Sigmoid colon (tissue), 7 donors: Measurements from ENCODE around the gene ATG7. TPM values are rescaled to one million over a fixed set of nuclear protein-coding genes. Genes with fewer than 3 reads are reported as not detected.

Experiments used
- DNase-seq: peaks from one replicate; pipeline ENCODE4 v3.0.0-alpha.2; 2019
- H3K27ac ChIP-seq, 4 donors: fragments of 200-600 bp; sonication (generic); one replicate each; pipeline ENCODE4 v1.5.1; 2016 to 2019; ENCODE audit warnings: mild to moderate bottlenecking in 1 of 4
- H3K27me3 ChIP-seq, 3 donors: fragments of 200-600 bp; sonication (generic); one replicate each; pipeline ENCODE4 v1.5.1; 2019; ENCODE audit warnings: mild to moderate bottlenecking in 1 of 3
- H3K36me3 ChIP-seq, 4 donors: fragments of 200-600 bp; sonication (generic); one replicate each; pipeline ENCODE4 v1.5.1; 2016 to 2019
- H3K4me1 ChIP-seq, 4 donors: fragments of 200-600 bp; sonication (generic); one replicate each; pipeline ENCODE4 v1.5.1; 2017 to 2019
- H3K4me3 ChIP-seq, 4 donors: fragments of 200-600 bp; sonication (generic); one replicate each; pipeline ENCODE4 v1.5.1; 2017 to 2019; ENCODE audit warnings: mild to moderate bottlenecking in 2 of 4, moderate library complexity in 1 of 4
- H3K9me3 ChIP-seq, 4 donors: fragments of 200-600 bp in 3 of 4; sonication (generic) in 3 of 4; one replicate each; pipeline versions ENCODE4 v1.5.1 to v1.6.1; 2013 to 2019
- CTCF ChIP-seq, 4 experiments: fragments of 450-650 bp in 3 of 4; fragments of 200-600 bp in 1 of 4; IDR thresholded peaks; one replicate each; pipeline ENCODE4 v1.5.1; 2016 to 2019; ENCODE audit warnings: antibody characterized with exemption in 4 of 4, mild to moderate bottlenecking in 3 of 4, moderate library complexity in 2 of 4
- EP300 ChIP-seq, 4 donors: sonication (generic); formaldehyde crosslinking; IDR thresholded peaks; one replicate each; pipeline ENCODE4 v1.6.1; 2017; ENCODE audit warnings: antibody characterized with exemption in 4 of 4
- POLR2A ChIP-seq, 2 donors: fragments of 450-650 bp; IDR thresholded peaks; one replicate each; pipeline ENCODE4 v1.6.1; 2016; ENCODE audit warnings: antibody characterized with exemption in 2 of 2, mild to moderate bottlenecking in 2 of 2, moderate library complexity in 2 of 2
- POLR2AphosphoS5 ChIP-seq, 4 donors: sonication (generic); formaldehyde crosslinking; IDR thresholded peaks; one replicate each; pipeline ENCODE4 v1.6.1; 2017; ENCODE audit warnings: antibody characterized with exemption in 4 of 4
- WGBS, 2 donors: extraction: QIAGEN DNeasy Blood & Tissue Kit; methylation state at CpG; one replicate each; pipeline ENCODE4 v1.1.7; 2013; 5-methylcytosine and 5-hydroxymethylcytosine counted together
- intact Hi-C: fragments of 100-400 bp; cut with DNase I; formaldehyde crosslinking; loops from one replicate; pipeline ENCODE4 v1.15.1; 2023
- polyA plus RNA-seq, 3 donors: library from polyadenylated mRNA; stranded (reverse); fragments of 200-250 nt; gene quantifications; one replicate each; pipeline ENCODE4 v1.2.3, GENCODE V29; 2013
- total RNA-seq, 4 donors: library from RNA; depleted of rRNA; stranded (reverse); fragments of >200 nt; gene quantifications; one replicate each; pipeline ENCODE4 v1.1.0, GENCODE V29; 2016
- donor health status: healthy with polysubstance abuse.
- donor health status: Bipolar disorder and iron deficiency.
- donor health status: healthy.

ATG7 gene
- total and polyA plus RNA-seq, 7 donors: 12.5 to 62.9 (median 34.8) TPM

DNA sequence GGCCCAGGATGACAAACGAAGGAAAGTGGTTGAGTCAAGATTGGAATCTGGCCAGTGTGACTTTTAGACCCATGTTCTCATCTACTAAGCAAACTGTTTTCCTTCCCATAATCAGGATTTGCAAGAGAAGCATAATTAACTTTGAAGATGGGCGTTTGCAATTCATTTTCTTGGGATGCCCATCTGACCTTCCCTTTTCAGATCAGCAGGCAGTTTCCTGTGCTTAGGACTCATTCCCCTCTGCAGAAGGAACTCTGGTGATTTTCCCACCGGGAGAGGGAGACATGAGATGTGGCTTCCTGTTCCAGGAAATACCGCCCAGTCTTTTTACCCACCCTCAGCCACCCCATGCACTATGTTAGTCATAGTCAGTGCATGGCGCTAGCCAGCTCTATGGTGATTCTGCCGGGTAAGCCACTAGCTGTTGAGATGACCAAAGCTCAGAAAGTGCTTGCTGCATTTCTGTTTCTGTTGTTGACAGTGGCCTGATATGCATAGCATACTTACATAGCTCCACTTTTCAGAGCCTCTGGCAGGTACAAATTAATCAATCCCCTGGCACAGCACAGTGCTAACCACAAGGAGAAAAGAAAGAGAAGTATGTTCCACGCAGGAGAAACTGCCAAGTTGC is 242.1 kb downstream of the ATG7 start:
- TF ChIP-seq POLR2AphosphoS5 (IDR thresholded peaks at IDR 0.05): peak in 2 of 4 donors; percentile 25 to 29
- no peak for TF ChIP-seq EP300 (IDR thresholded peaks at IDR 0.05)
- 40 to 42% methylated on average over 7 of the region's 7 CpGs for WGBS, 2 donors
- no peaks in the 10 kb centered on the region for H3K36me3 ChIP-seq
- no peak overlapping the region for H3K4me3 ChIP-seq
- no peaks in the 10 kb centered on the region for H3K27me3 ChIP-seq
- no peaks in the 10 kb centered on the region for H3K9me3 ChIP-seq
- peaks cover 0 to 37% (median 29%) of the 10 kb centered on the region in 4 donors for H3K4me1 ChIP-seq
- peak; percentile 62 for DNase-seq
- peak overlapping the region in 3 of 4 donors; percentile 45 to 52 (median 45) for H3K27ac ChIP-seq
- intact Hi-C loops: no loop called here

- Histone ChIP-seq H3K9me3 (no peaks in the 10 kb centered on the region), H3K27me3 (no peaks in the 10 kb centered on the region), H3K27ac (no peak overlapping the region), H3K36me3 (no peaks in the 10 kb centered on the region), H3K4me1 (peaks cover 0 to 22% (median 15%) of the 10 kb centered on the region in 4 donors), H3K4me3 (no peak overlapping the region)
- DNase-seq: no peak
- intact Hi-C loops: no loop called here
- 95 to 96% methylated on average over 6 of the region's 6 CpGs for WGBS, 2 donors
- TF ChIP-seq EP300 (IDR thresholded peaks at IDR 0.05) (no peak), CTCF (IDR thresholded peaks at IDR 0.05) (no peak), POLR2A (IDR thresholded peaks at IDR 0.05) (no peak), POLR2AphosphoS5 (IDR thresholded peaks at IDR 0.05) (no peak)
Observed at GRCh38 chr3:11517601-11518000, 245.4 kb downstream of the ATG7 start.

- intact Hi-C loops: loop anchor here (10.0 kb wide), 1 partner anchor 136 kb away; no protein-coding TSS in a partner anchor
- H3K27ac ChIP-seq: no peak overlapping the region
- no peaks in the 10 kb centered on the region for H3K36me3 ChIP-seq
- 94 to 96% methylated on average over 8 of the region's 8 CpGs for WGBS, 2 donors
- no peaks in the 10 kb centered on the region for H3K27me3 ChIP-seq
- peaks cover 0 to 18% (median 16%) of the 10 kb centered on the region in 4 donors for H3K4me1 ChIP-seq
- H3K9me3 ChIP-seq: no peaks in the 10 kb centered on the region
- DNase-seq: peak; percentile 55
- H3K4me3 ChIP-seq: no peak overlapping the region
- no peak for TF ChIP-seq CTCF (IDR thresholded peaks at IDR 0.05)
- no peak for TF ChIP-seq POLR2A (IDR thresholded peaks at IDR 0.05)
- TF ChIP-seq EP300 (IDR thresholded peaks at IDR 0.05): no peak
- no peak for TF ChIP-seq POLR2AphosphoS5 (IDR thresholded peaks at IDR 0.05)
Observed at GRCh38 chr3:11521167-11521566, 249.0 kb downstream of the ATG7 start.

- peak; percentile 33 for DNase-seq
- no peak overlapping the region for H3K4me3 ChIP-seq
- no peaks in the 10 kb centered on the region for H3K9me3 ChIP-seq
- peaks cover 0 to 18% (median 16%) of the 10 kb centered on the region in 4 donors for H3K4me1 ChIP-seq
- no peak for TF ChIP-seq EP300 (IDR thresholded peaks at IDR 0.05)
- TF ChIP-seq CTCF (IDR thresholded peaks at IDR 0.05): no peak
- no peak for TF ChIP-seq POLR2A (IDR thresholded peaks at IDR 0.05)
- TF ChIP-seq POLR2AphosphoS5 (IDR thresholded peaks at IDR 0.05): no peak
- intact Hi-C loops: loop anchor here (10.0 kb wide), 1 partner anchor 138 kb away; no protein-coding TSS in a partner anchor
- no peaks in the 10 kb centered on the region for H3K27me3 ChIP-seq
- no peaks in the 10 kb centered on the region for H3K36me3 ChIP-seq
- H3K27ac ChIP-seq: peak overlapping the region in 2 of 4 donors; percentile 42 to 68
- 92 to 95% methylated on average over 5 of the region's 5 CpGs for WGBS, 2 donors
Observed at GRCh38 chr3:11522398-11522715, 250.2 kb downstream of the ATG7 start.

- WGBS, 2 donors: 82 to 86% methylated on average over 8 of the region's 8 CpGs
- TF ChIP-seq POLR2AphosphoS5 (IDR thresholded peaks at IDR 0.05) (no peak), EP300 (IDR thresholded peaks at IDR 0.05) (no peak), POLR2A (IDR thresholded peaks at IDR 0.05) (no peak), CTCF (IDR thresholded peaks at IDR 0.05) (no peak)
- H3K9me3 ChIP-seq: no peaks in the 10 kb centered on the region
- H3K27ac ChIP-seq: peak overlapping the region; percentile 42 to 68 (median 58)
- no peaks in the 10 kb centered on the region for H3K36me3 ChIP-seq
- intact Hi-C loops: loop anchor here (10.0 kb wide), 1 partner anchor 138 kb away; no protein-coding TSS in a partner anchor
- H3K27me3 ChIP-seq: no peaks in the 10 kb centered on the region
- no peak overlapping the region for H3K4me3 ChIP-seq
- peak; percentile 54 for DNase-seq
- H3K4me1 ChIP-seq: peaks cover 0 to 18% (median 16%) of the 10 kb centered on the region in 4 donors
Observed at GRCh38 chr3:11522953-11523571, 250.9 kb downstream of the ATG7 start.
